HepG2 (cell line): Measurements from ENCODE around the gene KLHL40. TPM values are rescaled to one million over a fixed set of nuclear protein-coding genes. Genes with fewer than 3 reads are reported as not detected.
A peak's percentile ranks its signal among the peaks of the same experiment; 100 is the strongest.

Source experiments
- ATAC-seq: fragments of 200-7000 bp; cut with Tn5 transposase; 3 replicates; pipeline ENCODE4 v1.9.1; 2020; ENCODE audit warnings: mild to moderate bottlenecking, moderate library complexity
- BruUV-seq: library from RNA; stranded (reverse); fragments of 400-500 nt; replicated peaks from 2 replicates; lab custom pipeline; 2021; lab: Mats Ljungman, UMichigan
- CTCF ChIA-PET: fragments of 300-600 bp; formaldehyde crosslinking; extraction: SDS; loops from one replicate; lab custom pipeline; 2021; ENCODE audit warnings: low total read pairs, inconsistent platforms, low intra/inter-chr PET ratio; lab: Yijun Ruan, JAX
- POLR2A ChIA-PET: fragments of 350-600 bp; sonication (Branson Sonifier 250); formaldehyde crosslinking; loops from one replicate; lab custom pipeline; 2020; ENCODE audit warnings: antibody characterized with exemption, inconsistent platforms; lab: Yijun Ruan, JAX
- DNase-seq: peaks from one replicate; pipeline ENCODE4 v3.0.0-alpha.2; 2015; ENCODE audit warnings: low spot score
- FAIRE-seq: peaks from 3 replicates; lab custom pipeline; 2011; peaks lifted over from hg19 to GRCh38; lab: Jason Lieb, UNC
- H2AFZ ChIP-seq: one replicate; pipeline ENCODE4 v1.6.1; 2011; ENCODE audit warnings: low read length, inconsistent platforms
- H3K27ac ChIP-seq: fragments of 300-600 bp; 3 replicates; pipeline ENCODE4 v1.8.0; 2011; ENCODE audit warnings: mixed run types, mild to moderate bottlenecking, mixed read lengths, low read length, inconsistent platforms; ENCODE audit not compliant: insufficient read depth; ENCODE audit errors: extremely low read length
- H3K27me3 ChIP-seq, 2 experiments: fragments of 200-600 bp in 1 of 2; 2 replicates in 1 of 2; 3 replicates in 1 of 2; pipeline versions ENCODE4 v1.6.0 to v1.8.0; 2011; ENCODE audit warnings: low read length in 2 of 2, mild to moderate bottlenecking in 2 of 2, moderate library complexity in 2 of 2, inconsistent platforms in 1 of 2; ENCODE audit not compliant: insufficient read depth in 2 of 2, control insufficient read depth in 1 of 2
- H3K36me3 ChIP-seq, 2 experiments: fragments of 200-600 bp in 1 of 2; replicated peaks in 1 of 2; 2 replicates in 1 of 2; 3 replicates in 1 of 2; pipeline versions ENCODE4 v1.5.1 to v1.8.0; 2011; ENCODE audit warnings: low read length in 2 of 2, inconsistent platforms in 1 of 2; ENCODE audit not compliant: insufficient read depth in 2 of 2, control insufficient read depth in 1 of 2
- H3K4me1 ChIP-seq: 2 replicates; pipeline ENCODE4 v1.5.1; 2012; ENCODE audit warnings: low read length, inconsistent platforms; ENCODE audit not compliant: insufficient read depth
- H3K4me2 ChIP-seq: 2 replicates; pipeline ENCODE4 v1.6.0; 2011; ENCODE audit warnings: low read depth, low read length, inconsistent platforms
- H3K4me3 ChIP-seq, 3 experiments: fragments of 200-600 bp in 1 of 3; sonication (generic), shearing (Covaris generic) in 1 of 3; replicated peaks in 1 of 3; 2 replicates each; pipeline ENCODE4 v1.5.1; 2011 to 2016; ENCODE audit warnings: low read length in 3 of 3, inconsistent platforms in 2 of 3, low read depth in 2 of 3, mild to moderate bottlenecking in 2 of 3, control low read depth in 1 of 3, mixed read lengths in 1 of 3; ENCODE audit not compliant: insufficient read depth in 1 of 3
- H3K79me2 ChIP-seq: one replicate; pipeline ENCODE4 v1.6.1; 2011; ENCODE audit warnings: low read length, inconsistent platforms; ENCODE audit not compliant: insufficient read depth
- H3K9ac ChIP-seq: 2 replicates; pipeline ENCODE4 v1.6.0; 2011; ENCODE audit warnings: mild to moderate bottlenecking, low read depth, low read length, inconsistent platforms; ENCODE audit not compliant: insufficient read depth
- H3K9me3 ChIP-seq: 2 replicates; pipeline ENCODE4 v1.5.1; 2012; ENCODE audit warnings: mild to moderate bottlenecking, low read length
- H4K20me1 ChIP-seq: 2 replicates; pipeline ENCODE4 v1.6.0; 2011; ENCODE audit warnings: inconsistent platforms, mild to moderate bottlenecking, low read length, moderate library complexity; ENCODE audit not compliant: insufficient read depth
- ADNP ChIP-seq: sonication (generic); formaldehyde crosslinking; IDR thresholded peaks from 2 replicates; pipeline ENCODE4 v1.4.0; 2020; ENCODE audit warnings: missing genetic modification reagents
- CBX2 ChIP-seq, 2 experiments: fragments of 200-600 bp in 1 of 2; sonication (generic); formaldehyde crosslinking in 1 of 2; IDR thresholded peaks; 2 replicates each; pipeline versions ENCODE4 v1.7.0 to v1.8.1; 2018 to 2022; ENCODE audit warnings: low read depth in 2 of 2, low read length in 1 of 2, mild to moderate bottlenecking in 1 of 2, missing genetic modification reagents in 1 of 2
- DDIT3 ChIP-seq: sonication (generic); formaldehyde crosslinking; IDR thresholded peaks from 2 replicates; pipeline ENCODE4 v1.4.0; 2020; ENCODE audit warnings: mild to moderate bottlenecking, missing genetic modification reagents
- DZIP1 ChIP-seq: sonication (generic); formaldehyde crosslinking; IDR thresholded peaks from 2 replicates; pipeline ENCODE4 v1.5.0; 2020; ENCODE audit warnings: mild to moderate bottlenecking, missing genetic modification reagents
- ESRRA ChIP-seq: sonication (generic); formaldehyde crosslinking; IDR thresholded peaks from 2 replicates; pipeline ENCODE4 v1.5.1; 2020; ENCODE audit warnings: mild to moderate bottlenecking, low read depth, missing genetic modification reagents
- FOXA1 ChIP-seq, 2 experiments: fragments of 450-650 bp in 1 of 2; sonication (generic) in 1 of 2; formaldehyde crosslinking in 1 of 2; IDR thresholded peaks; 2 replicates each; pipeline versions ENCODE4 v1.4.0 to v1.6.1; 2016 to 2020; ENCODE audit warnings: missing genetic modification reagents in 1 of 2
- HMG20A ChIP-seq: IDR thresholded peaks from 2 replicates; pipeline ENCODE4 v1.6.1; 2016; ENCODE audit warnings: borderline replicate concordance
- MAFK ChIP-seq, 2 experiments: IDR thresholded peaks in 1 of 2; conservative IDR thresholded peaks in 1 of 2; 2 replicates each; pipeline ENCODE4 v1.6.1; 2011; ENCODE audit warnings: improper control_type of control experiment in 2 of 2, low read length in 2 of 2
- PHF8 ChIP-seq: sonication (generic); formaldehyde crosslinking; IDR thresholded peaks from 2 replicates; pipeline ENCODE4 v1.5.0; 2020; ENCODE audit warnings: missing genetic modification reagents
- POLR2A ChIP-seq, 2 experiments: IDR thresholded peaks; 2 replicates each; pipeline ENCODE4 v1.6.1; 2011; ENCODE audit warnings: low read depth in 2 of 2, low read length in 2 of 2, mild to moderate bottlenecking in 1 of 2, moderate library complexity in 1 of 2; ENCODE audit not compliant: insufficient read depth in 1 of 2
- PRPF4 ChIP-seq: fragments of 200-400 bp; formaldehyde crosslinking; IDR thresholded peaks from 2 replicates; pipeline ENCODE4 v1.6.1; 2016; ENCODE audit warnings: low read length, low read depth; ENCODE audit not compliant: poor library complexity, severe bottlenecking
- RBFOX2 ChIP-seq: fragments of 200-400 bp; formaldehyde crosslinking; IDR thresholded peaks from 2 replicates; pipeline ENCODE4 v1.6.1; 2017; ENCODE audit warnings: low read depth, mild to moderate bottlenecking, low read length
- ZBTB43 ChIP-seq: sonication (generic); formaldehyde crosslinking; conservative IDR thresholded peaks from 2 replicates; pipeline ENCODE4 v1.4.0; 2020; ENCODE audit warnings: missing genetic modification reagents
- ZFP82 ChIP-seq: sonication (generic); formaldehyde crosslinking; IDR thresholded peaks from 2 replicates; pipeline ENCODE4 v1.5.1; 2020; ENCODE audit warnings: mild to moderate bottlenecking, missing genetic modification reagents, borderline replicate concordance
- ZNF556 ChIP-seq: sonication (generic); formaldehyde crosslinking; IDR thresholded peaks from 2 replicates; pipeline ENCODE4 v1.4.0; 2020; ENCODE audit warnings: mild to moderate bottlenecking, missing genetic modification reagents, borderline replicate concordance
- ZNF563 ChIP-seq: sonication (generic); formaldehyde crosslinking; IDR thresholded peaks from 2 replicates; pipeline ENCODE4 v1.8.0; 2022; ENCODE audit warnings: mild to moderate bottlenecking, moderate library complexity, missing genetic modification reagents
- ZNF619 ChIP-seq: sonication (generic); formaldehyde crosslinking; IDR thresholded peaks from 2 replicates; pipeline ENCODE4 v1.4.0; 2020; ENCODE audit warnings: mild to moderate bottlenecking, missing genetic modification reagents
- WGBS: methylation state at CpG from one replicate; pipeline ENCODE4 v1.1.6; 2017; ENCODE audit warnings: low lambda C conversion rate; 5-methylcytosine and 5-hydroxymethylcytosine counted together
- in situ Hi-C: cut with HindIII; loops from 2 replicates; pipeline ENCODE4 v1.10.0; 2017; ENCODE audit warnings: low pct_unique_long_range_greater_than_20kb; ENCODE audit not compliant: extremely low pct_ligation_motif_present
- intact Hi-C: fragments of 100-400 bp; cut with micrococcal nuclease; formaldehyde crosslinking; loops from one replicate; pipeline ENCODE4 v1.10.0; 2022; ENCODE audit not compliant: unreplicated experiment
- polyA plus RNA-seq, 8 experiments: library from polyadenylated mRNA; depleted of rRNA in 3 of 8; stranded (reverse) in 7 of 8; unstranded in 1 of 8; fragments of >200 nt; fragmentation: Illumina TruSeq in 4 of 8; extraction: Trizol in 4 of 8; gene quantifications; 2 replicates each; pipeline versions ENCODE4 v1.2.1 to v1.2.3, GENCODE V29; 2011 to 2016; ENCODE audit warnings: low read depth in 4 of 8, missing spikeins in 1 of 8, mixed read lengths in 1 of 8; ENCODE audit not compliant: insufficient read depth in 1 of 8
- total RNA-seq, 5 experiments: library from RNA; depleted of rRNA; stranded (reverse); fragments of >200 nt; fragmentation: Illumina TruSeq; extraction: Trizol; gene quantifications; 2 replicates each; pipeline ENCODE4 v1.2.3, GENCODE V29; 2016; ENCODE audit warnings: low read depth in 1 of 5

Gene KLHL40
- total and polyA plus RNA-seq, 2 of the 13 experiments (the other 11 are each of a cell fraction or from before 2014, with no cell fraction given), result not detected

- TF ChIP-seq ESRRA, result no peak
- no peak for TF ChIP-seq ZFP82 (CRISPR knock-in tag)
- TF ChIP-seq ZBTB43 (CRISPR knock-in tag), result no peak
Measured at GRCh38 chr3:42655331-42655888, 29.9 kb upstream of the KLHL40 start (continued).

- H3K4me1 ChIP-seq, result peaks cover 62% of the 10 kb centered on the region
- in situ Hi-C loops, result no loop called here
- TF ChIP-seq POLR2A (IDR thresholded peaks at IDR 0.05; ENCODE audit: insufficient read depth in 1 of 2, low read depth in 2 of 2, low read length in 2 of 2) (no peak), ZNF556 (CRISPR knock-in tag) (0 out of 2 replicates have a peak, but pooled peaks have one; percentile 30), HMG20A (no peak), DDIT3 (CRISPR knock-in tag) (no peak), DZIP1 (CRISPR knock-in tag) (no peak), PHF8 (no peak), ADNP (CRISPR knock-in tag) (no peak), PRPF4 (no peak), CBX2 (IDR thresholded peaks at IDR 0.05; ENCODE audit: low read depth, low read length) (no peak), CBX2 (CRISPR knock-in tag; IDR thresholded peaks at IDR 0.05; ENCODE audit: low read depth) (no peak), MAFK (conservative IDR thresholded peaks at IDR 0.05 in 1 of 2, IDR thresholded peaks at IDR 0.05 in 1 of 2; ENCODE audit: low read length in 2 of 2) (no peak), ZNF619 (CRISPR knock-in tag) (no peak), ZNF563 (CRISPR knock-in tag) (no peak), RBFOX2 (no peak), FOXA1 (IDR thresholded peaks at IDR 0.05) (no peak), FOXA1 (CRISPR knock-in tag; IDR thresholded peaks at IDR 0.05) (no peak)
Measured at GRCh38 chr3:42655980-42656679, 29.2 kb upstream of the KLHL40 start.

More at GRCh38 chr3:42655980-42656679, 29.2 kb upstream of the KLHL40 start:
- intact Hi-C loops, result no loop called here
- FAIRE-seq (no peak), ATAC-seq (no peak; the same call in 2 of the 3 replicates), DNase-seq (no peak)
- 75% methylated on average over 6 of the region's 6 CpGs for WGBS
- peak overlapping the region; percentile 16 for H3K27ac ChIP-seq
- POLR2A ChIA-PET, result no interaction called here
- BruUV-seq, result no TSS peak
- H3K79me2 ChIP-seq, result peaks cover 7% of the 10 kb centered on the region
- no peak overlapping the region for H3K9ac ChIP-seq
- no peaks in the 10 kb centered on the region for H4K20me1 ChIP-seq
- H2AFZ ChIP-seq, result no peak overlapping the region
- no peaks in the 10 kb centered on the region for H3K9me3 ChIP-seq
- CTCF ChIA-PET, result no interaction called here
- no peaks in the 10 kb centered on the region for H3K36me3 ChIP-seq
- no peaks in the 10 kb centered on the region for H3K27me3 ChIP-seq
- H3K4me2 ChIP-seq, result peak overlapping the region; percentile 90; the same call in 1 of the 2 replicates
- no peak overlapping the region for H3K4me3 ChIP-seq
